H9 (cell line): ENCODE measurements around the gene HAL. TPM values are rescaled to one million over a fixed set of nuclear protein-coding genes. Genes with fewer than 3 reads are reported as not detected.

Experiments
- DNase-seq: peaks from one replicate; pipeline ENCODE4 v3.0.0-alpha.2; 2017
- H2AFZ ChIP-seq: one replicate; pipeline ENCODE4 v1.6.1; 2013; ENCODE audit warnings: mild to moderate bottlenecking, low read length, control low read depth, moderate library complexity
- H2AK5ac ChIP-seq: 2 replicates; pipeline ENCODE4 v1.6.1; 2013; ENCODE audit warnings: low read length, control low read depth, mixed read lengths; ENCODE audit not compliant: insufficient read length
- H2BK120ac ChIP-seq: one replicate; pipeline ENCODE4 v1.6.1; 2013; ENCODE audit warnings: low read depth, mild to moderate bottlenecking, low read length, control low read depth, inconsistent platforms; ENCODE audit not compliant: poor library complexity, severe bottlenecking
- H2BK12ac ChIP-seq: 2 replicates; pipeline ENCODE4 v1.6.1; 2013; ENCODE audit warnings: low read length, control low read depth, mixed read lengths, low read depth; ENCODE audit not compliant: insufficient read length
- H2BK15ac ChIP-seq: 2 replicates; pipeline ENCODE4 v1.6.1; 2013; ENCODE audit warnings: low read depth, low read length, control low read depth
- H2BK20ac ChIP-seq: one replicate; pipeline ENCODE4 v1.6.1; 2013; ENCODE audit warnings: low read depth, mild to moderate bottlenecking, low read length, control low read depth, inconsistent platforms; ENCODE audit not compliant: poor library complexity, severe bottlenecking
- H2BK5ac ChIP-seq: 2 replicates; pipeline ENCODE4 v1.6.1; 2013; ENCODE audit warnings: low read length, control low read depth, mixed read lengths; ENCODE audit not compliant: insufficient read length
- H3K14ac ChIP-seq: 2 replicates; pipeline ENCODE4 v1.6.1; 2013; ENCODE audit warnings: low read length, control low read depth; ENCODE audit not compliant: insufficient read depth
- H3K18ac ChIP-seq: 2 replicates; pipeline ENCODE4 v1.6.1; 2013; ENCODE audit warnings: low read depth, mild to moderate bottlenecking, mixed read lengths, low read length, control low read depth; ENCODE audit not compliant: insufficient read length
- H3K23ac ChIP-seq: 2 replicates; pipeline ENCODE4 v1.6.1; 2013; ENCODE audit warnings: low read length, control low read depth, mixed read lengths, low read depth; ENCODE audit not compliant: insufficient read length
- H3K23me2 ChIP-seq: 2 replicates; pipeline ENCODE4 v1.6.1; 2013; ENCODE audit warnings: low read depth, mild to moderate bottlenecking, mixed read lengths, low read length, control low read depth; ENCODE audit not compliant: insufficient read length, poor library complexity, severe bottlenecking
- H3K27ac ChIP-seq: 2 replicates; pipeline ENCODE4 v1.5.1; 2013; ENCODE audit warnings: low read length, control low read depth, mixed read lengths, low read depth; ENCODE audit not compliant: insufficient read length
- H3K27me3 ChIP-seq: 2 replicates; pipeline ENCODE4 v1.6.1; 2013; ENCODE audit warnings: low read length, control low read depth, inconsistent platforms; ENCODE audit not compliant: insufficient read depth
- H3K4ac ChIP-seq: 2 replicates; pipeline ENCODE4 v1.6.1; 2013; ENCODE audit warnings: low read depth, mild to moderate bottlenecking, control low read depth, inconsistent platforms, low read length, moderate library complexity
- H3K4me1 ChIP-seq: 2 replicates; pipeline ENCODE4 v1.6.1; 2013; ENCODE audit warnings: low read length, control low read depth, inconsistent platforms; ENCODE audit not compliant: insufficient read depth
- H3K4me2 ChIP-seq: 2 replicates; pipeline ENCODE4 v1.6.1; 2013; ENCODE audit warnings: low read length, control low read depth, mixed read lengths; ENCODE audit not compliant: insufficient read length, insufficient read depth
- H3K56ac ChIP-seq: 2 replicates; pipeline ENCODE4 v1.6.1; 2013; ENCODE audit warnings: low read depth, mild to moderate bottlenecking, mixed read lengths, low read length, control low read depth; ENCODE audit not compliant: insufficient read length
- H3K79me1 ChIP-seq: 2 replicates; pipeline ENCODE4 v1.6.1; 2013; ENCODE audit warnings: low read depth, mild to moderate bottlenecking, moderate library complexity, low read length, control low read depth, inconsistent platforms; ENCODE audit not compliant: insufficient read depth, poor library complexity, severe bottlenecking
- H3K79me2 ChIP-seq: 2 replicates; pipeline ENCODE4 v1.6.1; 2013; ENCODE audit warnings: low read length, control low read depth, inconsistent platforms; ENCODE audit not compliant: insufficient read depth
- H3K9ac ChIP-seq: 2 replicates; pipeline ENCODE4 v1.6.1; 2013; ENCODE audit warnings: low read length, control low read depth, mixed read lengths; ENCODE audit not compliant: insufficient read length; ENCODE audit errors: extremely low read depth
- H3K9me3 ChIP-seq: one replicate; pipeline ENCODE4 v1.6.1; 2013; ENCODE audit warnings: low read depth, low read length, inconsistent platforms; ENCODE audit not compliant: control insufficient read depth
- H3T11ph ChIP-seq: one replicate; pipeline ENCODE4 v1.6.1; 2013; ENCODE audit warnings: mild to moderate bottlenecking, low read length, control low read depth, inconsistent platforms
- H4K20me1 ChIP-seq: one replicate; pipeline ENCODE4 v1.6.1; 2013; ENCODE audit not compliant: control insufficient read depth, insufficient read length, insufficient read depth
- H4K5ac ChIP-seq: 2 replicates; pipeline ENCODE4 v1.6.1; 2013; ENCODE audit warnings: low read depth, mild to moderate bottlenecking, mixed read lengths, low read length, control low read depth; ENCODE audit not compliant: insufficient read length
- H4K8ac ChIP-seq: replicated peaks from 2 replicates; pipeline ENCODE4 v1.6.1; 2013; ENCODE audit warnings: low read length, control low read depth, mixed read lengths, low read depth; ENCODE audit not compliant: insufficient read length
- H4K91ac ChIP-seq: 2 replicates; pipeline ENCODE4 v1.6.1; 2013; ENCODE audit warnings: low read depth, mild to moderate bottlenecking, moderate library complexity, mixed read lengths, low read length, control low read depth; ENCODE audit not compliant: insufficient read length
- H3K27ac Mint-ChIP-seq, 3 experiments: 2 replicates in 2 of 3; 3 replicates in 1 of 3; pipeline ENCODE4 v1.8.0; 2020 to 2021; ENCODE audit warnings: mixed read lengths in 3 of 3, mild to moderate bottlenecking in 1 of 3, moderate library complexity in 1 of 3
- H3K27me3 Mint-ChIP-seq: 2 replicates; pipeline ENCODE4 v1.8.0; 2021; ENCODE audit warnings: low read depth, mild to moderate bottlenecking, moderate library complexity, mixed read lengths
- H3K36me3 Mint-ChIP-seq, 3 experiments: 2 replicates in 2 of 3; 3 replicates in 1 of 3; pipeline ENCODE4 v1.8.0; 2020 to 2021; ENCODE audit warnings: low read depth in 3 of 3, mixed read lengths in 3 of 3; ENCODE audit not compliant: insufficient read depth in 1 of 3
- H3K4me1 Mint-ChIP-seq, 2 experiments: 2 replicates each; pipeline ENCODE4 v1.8.0; 2020; ENCODE audit warnings: mixed read lengths in 2 of 2
- H3K4me3 Mint-ChIP-seq, 2 experiments: 2 replicates in 1 of 2; 3 replicates in 1 of 2; pipeline ENCODE4 v1.8.0; 2020 to 2021; ENCODE audit warnings: mild to moderate bottlenecking in 2 of 2, mixed read lengths in 2 of 2, moderate library complexity in 1 of 2
- H3K9me3 Mint-ChIP-seq, 2 experiments: 2 replicates in 1 of 2; 3 replicates in 1 of 2; pipeline ENCODE4 v1.8.0; 2020; ENCODE audit warnings: mild to moderate bottlenecking in 2 of 2, mixed read lengths in 2 of 2, moderate library complexity in 1 of 2
- WGBS: extraction: QIAGEN DNeasy Blood & Tissue Kit; methylation state at CpG from one replicate; pipeline ENCODE4 v1.1.7; 2013; ENCODE audit warnings: missing lambda C conversion rate, low lambda C conversion rate, mixed read lengths; ENCODE audit not compliant: insufficient read length; ENCODE audit errors: extremely low coverage; 5-methylcytosine and 5-hydroxymethylcytosine counted together
- total RNA-seq: library from RNA; stranded (reverse); gene quantifications from 2 replicates; pipeline ENCODE4 v1.2.1, GENCODE V29; 2021
- TF ChIP-seq, protein P1 (sequence below): fragments of 200-600 bp; sonication (generic); conservative IDR thresholded peaks from 3 replicates; pipeline ENCODE4 v1.8.0; 2021; ENCODE audit warnings: antibody characterized with exemption, mild to moderate bottlenecking

The HAL gene
- total RNA-seq, 1 experiment from 2014 or later = 0.35 TPM

DNA sequence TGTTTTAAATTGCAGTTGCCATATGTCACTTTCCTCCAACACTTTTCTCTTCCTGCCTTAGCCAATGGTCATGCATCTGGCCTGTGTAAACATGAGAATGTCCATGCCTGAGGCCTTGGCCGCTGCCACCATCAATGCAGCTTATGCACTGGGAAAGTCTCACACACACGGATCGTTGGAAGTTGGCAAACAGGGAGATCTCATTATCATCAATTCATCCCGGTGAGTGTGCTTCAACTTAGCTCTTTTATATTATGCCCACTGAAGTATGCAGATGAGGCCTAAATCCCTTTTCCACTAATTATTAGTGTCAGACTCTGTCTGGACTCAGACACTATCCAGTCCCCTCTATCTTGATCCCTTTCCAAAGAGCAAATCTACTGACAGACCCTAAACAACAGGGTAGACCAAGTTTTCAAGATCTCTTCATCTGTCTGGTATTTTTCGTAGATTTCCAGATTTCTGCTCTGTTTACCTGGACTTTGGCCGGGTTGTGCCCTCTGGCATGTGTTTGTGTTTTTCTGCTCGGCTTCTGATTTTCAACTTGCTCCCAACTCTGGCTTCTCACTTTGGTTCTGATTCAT lies 29.8 kb downstream of the HAL start:
- WGBS = no CpG with 5 or more reads among the region's 7 CpGs
- Histone ChIP-seq H2BK12ac (no peak overlapping the region), H2BK5ac (no peak overlapping the region), H3K4me2 (no peak overlapping the region), H3K4me1 (no peaks in the 10 kb centered on the region; the same call in 1 of the 2 replicates), H3K14ac (no peak overlapping the region), H3K56ac (no peak overlapping the region), H3K79me2 (no peaks in the 10 kb centered on the region), H3K27me3 (no peaks in the 10 kb centered on the region), H3K23me2 (no peaks in the 10 kb centered on the region), H4K91ac (no peak overlapping the region), H3K79me1 (no peaks in the 10 kb centered on the region), H3K27ac (no peak overlapping the region), H3K23ac (no peak overlapping the region), H3K4ac (no peak overlapping the region), H4K5ac (no peak overlapping the region), H3K18ac (no peak overlapping the region), H4K20me1 (no peaks in the 10 kb centered on the region), H2AK5ac (no peak overlapping the region), H3K9me3 (no peaks in the 10 kb centered on the region), H2AFZ (no peak overlapping the region), H2BK20ac (no peak overlapping the region), H4K8ac (no peak overlapping the region), H3T11ph (no peak overlapping the region), H3K9ac (no peak overlapping the region), H2BK120ac (no peak overlapping the region), H2BK15ac (no peak overlapping the region)
- TF ChIP-seq, protein P1, sequence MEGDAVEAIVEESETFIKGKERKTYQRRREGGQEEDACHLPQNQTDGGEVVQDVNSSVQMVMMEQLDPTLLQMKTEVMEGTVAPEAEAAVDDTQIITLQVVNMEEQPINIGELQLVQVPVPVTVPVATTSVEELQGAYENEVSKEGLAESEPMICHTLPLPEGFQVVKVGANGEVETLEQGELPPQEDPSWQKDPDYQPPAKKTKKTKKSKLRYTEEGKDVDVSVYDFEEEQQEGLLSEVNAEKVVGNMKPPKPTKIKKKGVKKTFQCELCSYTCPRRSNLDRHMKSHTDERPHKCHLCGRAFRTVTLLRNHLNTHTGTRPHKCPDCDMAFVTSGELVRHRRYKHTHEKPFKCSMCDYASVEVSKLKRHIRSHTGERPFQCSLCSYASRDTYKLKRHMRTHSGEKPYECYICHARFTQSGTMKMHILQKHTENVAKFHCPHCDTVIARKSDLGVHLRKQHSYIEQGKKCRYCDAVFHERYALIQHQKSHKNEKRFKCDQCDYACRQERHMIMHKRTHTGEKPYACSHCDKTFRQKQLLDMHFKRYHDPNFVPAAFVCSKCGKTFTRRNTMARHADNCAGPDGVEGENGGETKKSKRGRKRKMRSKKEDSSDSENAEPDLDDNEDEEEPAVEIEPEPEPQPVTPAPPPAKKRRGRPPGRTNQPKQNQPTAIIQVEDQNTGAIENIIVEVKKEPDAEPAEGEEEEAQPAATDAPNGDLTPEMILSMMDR = no peak
- DNase-seq = no peak
- Mint-ChIP-seq H3K9me3 (peaks cover 6 to 7% of the 10 kb centered on the region in 2 experiments; a peak in 4 of 5 replicates), H3K36me3 (peaks cover 0 to 11% (median 6%) of the 10 kb centered on the region in 3 experiments; a peak in 5 of 7 replicates), H3K27ac (no peak overlapping the region), H3K4me3 (no peak overlapping the region), H3K4me1 (peaks cover 10 to 13% of the 10 kb centered on the region in 2 experiments), H3K27me3 (no peaks in the 10 kb centered on the region)
